ENCODE measurements around the gene ALG2. TPM values are rescaled to one million over a fixed set of nuclear protein-coding genes. Genes with fewer than 3 reads are reported as not detected.

ALG2 gene
- total RNA-seq, 4 donors from 2014 or later: 7.9 to 38.4 (median 22.3) TPM

GRCh38 chr9:99189887-99190596, 31.7 kb downstream of the ALG2 start:
- Histone ChIP-seq H3K4me1 (peaks cover 0 to 2% (median under 1%) of the 10 kb centered on the region in 4 donors), H3K9me3 (no peaks in the 10 kb centered on the region), H3K27me3 (no peaks in the 10 kb centered on the region), H3K27ac (no peak overlapping the region), H3K36me3 (no peaks in the 10 kb centered on the region), H3K4me3 (no peak overlapping the region)
- intact Hi-C loops (cut with DNase I; ENCODE audit: low total_unique reads) (no loop called here), in situ Hi-C loops (cut with MboI; ENCODE audit: low pct_ligation_motif_present in 1 of 4, low pct_unique_long_range_greater_than_20kb in 1 of 4, low sequenced_read_pairs in 3 of 4) (loop anchor here in 1 of 4 donors (25.0 kb wide), 1 partner anchor 822 kb away; no protein-coding TSS in a partner anchor)
- TF ChIP-seq POLR2A (IDR thresholded peaks at IDR 0.05) (no peak), POLR2AphosphoS5 (IDR thresholded peaks at IDR 0.05) (no peak), EP300 (IDR thresholded peaks at IDR 0.05; ENCODE audit: low read depth) (no peak), CTCF (IDR thresholded peaks at IDR 0.05) (no peak)
- DNase-seq: no peak
- 73 to 79% methylated on average over 6 to 8 of the region's 8 CpGs for WGBS, 2 donors (ENCODE audit: low coverage in 1 of 2)

GRCh38 chr9:99189186-99189585, 32.6 kb downstream of the ALG2 start:
- DNase-seq: no peak
- Histone ChIP-seq H3K36me3 (no peaks in the 10 kb centered on the region), H3K4me1 (peaks cover 4 to 9% (median 5%) of the 10 kb centered on the region in 4 donors), H3K9me3 (no peaks in the 10 kb centered on the region), H3K27me3 (no peaks in the 10 kb centered on the region), H3K4me3 (no peak overlapping the region), H3K27ac (no peak overlapping the region)
- TF ChIP-seq POLR2A (IDR thresholded peaks at IDR 0.05): no peak
- TF ChIP-seq CTCF (IDR thresholded peaks at IDR 0.05): no peak
- TF ChIP-seq POLR2AphosphoS5 (IDR thresholded peaks at IDR 0.05): no peak
- no peak for TF ChIP-seq EP300 (IDR thresholded peaks at IDR 0.05; ENCODE audit: low read depth)
- in situ Hi-C loops (cut with MboI; ENCODE audit: low pct_ligation_motif_present in 1 of 4, low pct_unique_long_range_greater_than_20kb in 1 of 4, low sequenced_read_pairs in 3 of 4) (loop anchor here in 1 of 4 donors (25.0 kb wide), 1 partner anchor 823 kb away; no protein-coding TSS in a partner anchor), intact Hi-C loops (cut with DNase I; ENCODE audit: low total_unique reads) (no loop called here)
- 78 to 100% methylated on average over 1 to 2 of the region's 2 CpGs for WGBS, 2 donors (ENCODE audit: low coverage in 1 of 2)

GRCh38 chr9:99187311-99187710, 34.4 kb downstream of the ALG2 start:
- in situ Hi-C loops (cut with MboI; ENCODE audit: low pct_ligation_motif_present in 1 of 4, low pct_unique_long_range_greater_than_20kb in 1 of 4, low sequenced_read_pairs in 3 of 4): loop anchor here in 1 of 4 donors (25.0 kb wide), 1 partner anchor 825 kb away; no protein-coding TSS in a partner anchor
- intact Hi-C loops (cut with DNase I; ENCODE audit: low total_unique reads): no loop called here
- no peaks in the 10 kb centered on the region for H3K27me3 ChIP-seq

More at GRCh38 chr9:99187311-99187710, 34.4 kb downstream of the ALG2 start:
- WGBS, 2 donors (ENCODE audit: low coverage in 1 of 2): 79 to 91% methylated on average over 4 of the region's 4 CpGs
- no peak for DNase-seq
- Histone ChIP-seq H3K27ac (no peak overlapping the region), H3K9me3 (no peaks in the 10 kb centered on the region), H3K36me3 (no peaks in the 10 kb centered on the region), H3K4me3 (no peak overlapping the region), H3K4me1 (peaks cover 4 to 10% (median 5%) of the 10 kb centered on the region in 4 donors)
- no peak for TF ChIP-seq POLR2AphosphoS5 (IDR thresholded peaks at IDR 0.05)
- TF ChIP-seq CTCF (IDR thresholded peaks at IDR 0.05): no peak
- no peak for TF ChIP-seq POLR2A (IDR thresholded peaks at IDR 0.05)
- TF ChIP-seq EP300 (IDR thresholded peaks at IDR 0.05; ENCODE audit: low read depth): no peak
